ENCODE results near the gene HOXA4. TPM values are rescaled to one million over a fixed set of nuclear protein-coding genes. Genes with fewer than 3 reads are reported as not detected.

HOXA4 gene
- total RNA-seq, 2 donors from 2014 or later: 0.78 to 1.6 TPM

DNA sequence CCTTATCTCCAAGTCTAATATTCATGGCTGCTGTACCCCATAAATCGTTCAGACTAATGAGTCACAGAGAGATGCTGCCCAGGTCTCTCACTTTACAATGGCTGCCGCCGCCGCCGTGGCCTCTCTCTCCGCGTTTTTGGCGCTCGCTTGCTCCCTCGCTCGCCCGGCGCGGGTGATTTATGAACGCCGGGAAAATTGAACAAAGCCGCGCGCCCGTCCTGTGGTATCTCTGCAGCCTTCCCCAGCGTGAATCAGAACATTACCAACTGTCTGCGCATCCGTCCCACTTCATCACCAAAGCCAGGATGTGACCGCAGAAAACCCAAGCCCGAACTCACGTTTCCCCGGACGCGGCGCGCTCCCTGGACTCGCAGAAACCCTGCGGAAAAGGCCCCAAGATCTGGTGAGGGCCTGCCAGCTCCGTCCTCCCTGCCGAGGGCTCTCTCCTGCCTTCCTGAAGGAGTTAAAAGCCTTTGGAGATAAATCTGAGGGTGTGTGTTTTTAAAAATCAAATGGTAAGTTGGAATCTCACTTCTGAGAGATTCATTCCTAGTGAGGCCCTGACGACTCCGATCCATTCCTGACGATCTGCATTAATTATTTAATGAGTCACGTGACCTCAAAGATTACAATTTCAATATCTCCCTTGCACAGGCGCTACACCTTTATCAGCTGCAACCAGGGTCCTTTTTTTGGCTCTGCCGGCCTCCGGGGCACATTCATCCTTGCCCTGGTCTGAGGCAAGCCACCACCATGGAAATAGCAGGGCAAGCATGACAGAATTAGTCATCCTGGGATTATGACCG is 6.3 kb downstream of the HOXA4 start:
- Histone ChIP-seq H3K9me3 (no peaks in the 10 kb centered on the region), H3K4me1 (peaks cover 7% of the 10 kb centered on the region), H3K27me3 (peaks cover 0 to 47% of the 10 kb centered on the region in 2 donors), H3K36me3 (replicated peaks in 1 of 2; ENCODE audit: insufficient read depth in 1 of 2, low read depth in 2 of 2) (no peaks in the 10 kb centered on the region), H3K4me3 (no peak overlapping the region), H3K27ac (peak overlapping the region in 1 of 4 donors; percentile 21)
- TF ChIP-seq, protein P1, sequence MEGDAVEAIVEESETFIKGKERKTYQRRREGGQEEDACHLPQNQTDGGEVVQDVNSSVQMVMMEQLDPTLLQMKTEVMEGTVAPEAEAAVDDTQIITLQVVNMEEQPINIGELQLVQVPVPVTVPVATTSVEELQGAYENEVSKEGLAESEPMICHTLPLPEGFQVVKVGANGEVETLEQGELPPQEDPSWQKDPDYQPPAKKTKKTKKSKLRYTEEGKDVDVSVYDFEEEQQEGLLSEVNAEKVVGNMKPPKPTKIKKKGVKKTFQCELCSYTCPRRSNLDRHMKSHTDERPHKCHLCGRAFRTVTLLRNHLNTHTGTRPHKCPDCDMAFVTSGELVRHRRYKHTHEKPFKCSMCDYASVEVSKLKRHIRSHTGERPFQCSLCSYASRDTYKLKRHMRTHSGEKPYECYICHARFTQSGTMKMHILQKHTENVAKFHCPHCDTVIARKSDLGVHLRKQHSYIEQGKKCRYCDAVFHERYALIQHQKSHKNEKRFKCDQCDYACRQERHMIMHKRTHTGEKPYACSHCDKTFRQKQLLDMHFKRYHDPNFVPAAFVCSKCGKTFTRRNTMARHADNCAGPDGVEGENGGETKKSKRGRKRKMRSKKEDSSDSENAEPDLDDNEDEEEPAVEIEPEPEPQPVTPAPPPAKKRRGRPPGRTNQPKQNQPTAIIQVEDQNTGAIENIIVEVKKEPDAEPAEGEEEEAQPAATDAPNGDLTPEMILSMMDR (IDR thresholded peaks at IDR 0.05): no peak
- TF ChIP-seq POLR2A (IDR thresholded peaks at IDR 0.05): no peak
- intact Hi-C loops (cut with DNase I): no loop called here
- DNase-seq: no peak
- peak; percentile 20 for ATAC-seq
- WGBS, 2 donors: 19 to 29% methylated on average over 26 to 43 of the region's 43 CpGs

DNA sequence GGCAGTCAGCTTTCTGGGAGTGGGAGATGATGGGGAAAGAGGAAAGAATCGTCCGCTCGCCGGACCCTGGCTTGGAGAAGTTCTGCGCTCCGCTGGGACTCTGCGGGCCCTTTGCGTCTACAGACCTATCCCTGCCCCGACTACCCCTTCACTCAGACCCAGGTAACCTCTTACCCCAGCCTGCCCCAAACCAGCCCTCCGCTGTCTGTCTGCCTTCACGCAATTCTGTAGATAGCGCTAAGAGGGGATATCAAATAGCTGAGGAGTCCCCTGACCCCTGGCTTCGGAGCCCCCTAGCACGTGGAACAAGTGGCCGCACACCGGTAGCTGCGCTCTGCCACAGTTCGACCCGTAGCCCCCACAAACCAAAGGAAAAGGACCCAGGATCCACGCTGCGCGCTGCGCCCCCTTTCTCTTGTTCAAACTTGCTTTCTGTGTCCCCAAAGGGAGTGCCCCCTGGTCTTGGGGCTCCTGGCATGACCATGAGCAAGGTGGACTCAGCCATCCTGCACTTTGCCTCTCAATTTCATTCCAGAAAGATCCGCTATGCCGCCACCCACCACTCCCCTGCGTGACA is 7.0 kb downstream of the HOXA4 start:
- intact Hi-C loops (cut with DNase I): no loop called here
- H3K9me3 ChIP-seq: no peaks in the 10 kb centered on the region
- 25 to 34% methylated on average over 20 to 26 of the region's 26 CpGs for WGBS, 2 donors
- DNase-seq: no peak
- no peak for ATAC-seq
- no peaks in the 10 kb centered on the region for H3K36me3 ChIP-seq (replicated peaks in 1 of 2; ENCODE audit: insufficient read depth in 1 of 2, low read depth in 2 of 2)
- H3K4me3 ChIP-seq: no peak overlapping the region
- H3K4me1 ChIP-seq: peaks cover 7% of the 10 kb centered on the region
- H3K27ac ChIP-seq: peak overlapping the region in 1 of 4 donors; percentile 21
- H3K27me3 ChIP-seq: peaks cover 0 to 45% of the 10 kb centered on the region in 2 donors
- TF ChIP-seq, protein P1 (IDR thresholded peaks at IDR 0.05): no peak
- no peak for TF ChIP-seq POLR2A (IDR thresholded peaks at IDR 0.05)

DNA sequence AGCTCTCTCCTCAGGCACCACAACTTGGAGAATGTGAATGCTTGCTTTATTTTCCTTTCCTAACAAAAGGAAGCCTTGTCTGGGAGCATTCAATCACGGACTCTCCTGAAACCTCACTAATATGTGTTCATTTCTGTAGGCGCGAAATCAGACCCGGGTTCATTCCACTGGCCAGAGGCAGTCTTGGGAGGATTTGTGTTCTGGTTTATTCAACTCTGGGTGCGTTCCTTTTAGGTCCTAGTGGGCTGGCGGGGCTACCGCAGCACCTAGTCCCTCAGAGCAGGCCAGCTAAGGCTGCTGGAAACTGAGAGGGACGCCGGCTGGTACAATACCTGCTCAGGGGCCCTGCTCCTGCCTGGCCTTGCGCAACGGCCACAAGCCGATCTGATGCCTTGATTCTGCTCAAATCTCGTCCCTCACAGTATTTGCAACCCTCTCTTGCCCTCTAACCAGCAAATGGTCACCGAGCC is 7.5 kb downstream of the HOXA4 start:
- Histone ChIP-seq H3K4me3 (no peak overlapping the region), H3K36me3 (replicated peaks in 1 of 2; ENCODE audit: insufficient read depth in 1 of 2, low read depth in 2 of 2) (no peaks in the 10 kb centered on the region), H3K4me1 (peaks cover 7% of the 10 kb centered on the region), H3K27ac (peak overlapping the region in 2 of 4 donors; percentile 13 to 21), H3K9me3 (no peaks in the 10 kb centered on the region), H3K27me3 (peaks cover 0 to 46% of the 10 kb centered on the region in 2 donors)
- 20 to 21% methylated on average over 14 of the region's 14 CpGs for WGBS, 2 donors
- no peak for DNase-seq
- intact Hi-C loops (cut with DNase I): no loop called here
- ATAC-seq: no peak
- TF ChIP-seq POLR2A (IDR thresholded peaks at IDR 0.05): no peak
- TF ChIP-seq, protein P1 (IDR thresholded peaks at IDR 0.05): no peak

DNA sequence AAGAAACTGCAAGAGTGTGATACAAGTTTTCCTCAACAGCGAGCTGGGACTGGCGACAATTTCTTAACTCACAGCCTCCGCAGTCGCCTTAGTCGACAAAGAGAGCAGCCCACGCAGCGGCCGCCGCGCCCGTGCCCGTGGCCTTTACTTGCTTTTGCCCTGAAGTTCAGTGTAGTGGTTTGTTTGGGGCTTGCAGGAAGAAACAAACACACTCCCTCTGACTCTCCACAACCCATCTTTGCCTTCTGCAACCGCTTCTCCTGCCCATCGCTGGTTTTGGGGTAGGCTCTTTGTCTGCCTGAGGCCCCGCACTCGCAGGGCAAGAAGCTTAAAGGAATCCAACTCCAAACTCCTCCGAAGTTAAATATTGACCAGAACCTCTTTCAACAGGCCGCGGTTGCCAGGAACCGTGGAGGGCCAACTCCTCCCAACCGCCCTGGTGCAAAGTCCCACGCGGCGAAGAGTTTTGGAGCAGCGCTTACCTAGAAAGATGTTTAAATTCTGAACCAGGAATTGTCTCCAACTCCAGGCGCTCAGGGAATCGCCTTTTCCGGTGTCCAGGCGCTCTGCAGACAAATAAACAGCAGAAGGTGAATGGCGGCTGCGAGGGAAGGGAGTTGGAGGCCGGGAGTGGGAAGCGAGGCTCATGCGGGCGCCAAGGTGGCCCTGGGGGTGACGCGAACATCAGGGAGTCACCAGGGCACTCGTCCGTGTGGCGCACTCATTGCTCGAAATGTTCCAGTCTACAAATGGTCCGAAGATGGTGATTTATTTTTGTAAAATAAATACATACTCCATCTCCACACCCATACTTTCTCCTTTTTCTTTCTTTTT is 8.3 kb downstream of the HOXA4 start:
- intact Hi-C loops (cut with DNase I): no loop called here
- Histone ChIP-seq H3K4me1 (peaks cover 7% of the 10 kb centered on the region), H3K27ac (peak overlapping the region in 1 of 4 donors; percentile 31), H3K4me3 (no peak overlapping the region), H3K36me3 (replicated peaks in 1 of 2; ENCODE audit: insufficient read depth in 1 of 2, low read depth in 2 of 2) (no peaks in the 10 kb centered on the region), H3K27me3 (peaks cover 0 to 51% of the 10 kb centered on the region in 2 donors), H3K9me3 (no peaks in the 10 kb centered on the region)
- TF ChIP-seq POLR2A (IDR thresholded peaks at IDR 0.05): no peak
- TF ChIP-seq, protein P1 (IDR thresholded peaks at IDR 0.05): no peak
- DNase-seq (no peak), ATAC-seq (no peak)
- WGBS, 2 donors: 18 to 22% methylated on average over 37 to 42 of the region's 42 CpGs

All from body of pancreas (tissue), 4 donors.